ENCODE results near the gene HIVEP2.

The HIVEP2 gene

GRCh38 chr6:142900227-142900971 lies 44.6 kb downstream of the HIVEP2 start:
- no peak overlapping the region for H3K9ac ChIP-seq (ENCODE audit: low read depth, low read length)
- H3K27me3 ChIP-seq (ENCODE audit: insufficient read depth, low read length): no peaks in the 10 kb centered on the region
- H3K4me1 ChIP-seq (ENCODE audit: insufficient read depth, low read length): peaks cover 3% of the 10 kb centered on the region; the same call in 1 of the 2 replicates
- H3K4me3 ChIP-seq (ENCODE audit: low read length): no peak overlapping the region
- no peaks in the 10 kb centered on the region for H3K36me3 ChIP-seq (ENCODE audit: insufficient read depth, low read depth, low read length)
- no peaks in the 10 kb centered on the region for H3K9me3 ChIP-seq (ENCODE audit: insufficient read depth, low read depth, low read length)
- H3K27ac ChIP-seq (ENCODE audit: low read length): no peak overlapping the region

DNA sequence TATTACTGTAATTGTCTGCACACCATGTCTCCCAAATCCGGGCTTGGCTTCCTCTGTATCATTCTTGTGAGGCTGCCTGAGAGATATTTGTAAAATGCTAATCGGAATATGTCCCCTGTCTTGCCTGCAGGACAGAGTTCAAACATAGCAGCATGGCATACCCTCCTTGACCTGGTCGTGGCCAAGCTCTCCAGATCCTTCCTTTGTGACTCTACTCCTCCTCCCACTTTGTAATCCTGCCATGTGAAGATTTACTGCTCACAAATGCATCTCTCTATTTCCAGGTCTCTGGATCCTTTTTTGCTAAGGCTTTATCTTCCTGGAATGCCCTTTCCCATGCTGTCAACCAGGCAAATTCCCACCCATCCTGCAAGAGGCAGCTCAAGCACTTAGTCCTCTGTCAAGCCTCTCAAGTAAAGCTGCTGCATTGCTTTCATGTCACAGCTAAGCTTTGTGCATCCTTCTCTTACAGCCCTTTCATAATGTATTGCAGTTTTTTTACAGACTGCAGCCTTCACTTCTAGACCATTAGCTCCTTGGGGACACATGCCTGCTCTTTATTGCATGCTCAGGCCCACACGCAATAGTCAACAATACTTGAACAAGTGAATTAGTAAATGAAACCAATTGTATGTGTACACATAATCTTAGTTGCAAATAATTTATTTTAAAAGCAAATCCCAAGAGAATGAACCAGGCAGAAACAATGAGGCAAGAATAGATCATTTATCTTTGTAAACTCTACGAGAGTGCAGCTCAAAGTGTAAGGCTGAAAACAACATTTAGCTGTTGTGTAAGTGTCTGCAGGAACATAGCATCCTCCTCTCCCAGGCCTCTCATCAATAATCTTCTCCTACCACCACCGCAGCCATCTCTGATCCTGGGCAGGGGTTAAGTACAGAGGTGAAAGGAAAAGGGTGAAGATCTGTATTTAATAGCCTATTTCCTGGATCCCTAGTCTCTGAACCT lies 45.8 kb downstream of the HIVEP2 start:
- Histone ChIP-seq H3K4me3 (ENCODE audit: low read length) (no peak overlapping the region), H3K27me3 (ENCODE audit: insufficient read depth, low read length) (no peaks in the 10 kb centered on the region), H3K27ac (ENCODE audit: low read length) (no peak overlapping the region), H3K9me3 (ENCODE audit: insufficient read depth, low read depth, low read length) (no peaks in the 10 kb centered on the region), H3K9ac (ENCODE audit: low read depth, low read length) (no peak overlapping the region), H3K4me1 (ENCODE audit: insufficient read depth, low read length) (peaks cover 3% of the 10 kb centered on the region; the same call in 1 of the 2 replicates), H3K36me3 (ENCODE audit: insufficient read depth, low read depth, low read length) (no peaks in the 10 kb centered on the region)

GRCh38 chr6:142897659-142898058 lies 47.3 kb downstream of the HIVEP2 start:
- H3K36me3 ChIP-seq (ENCODE audit: insufficient read depth, low read depth, low read length): no peaks in the 10 kb centered on the region

DNA sequence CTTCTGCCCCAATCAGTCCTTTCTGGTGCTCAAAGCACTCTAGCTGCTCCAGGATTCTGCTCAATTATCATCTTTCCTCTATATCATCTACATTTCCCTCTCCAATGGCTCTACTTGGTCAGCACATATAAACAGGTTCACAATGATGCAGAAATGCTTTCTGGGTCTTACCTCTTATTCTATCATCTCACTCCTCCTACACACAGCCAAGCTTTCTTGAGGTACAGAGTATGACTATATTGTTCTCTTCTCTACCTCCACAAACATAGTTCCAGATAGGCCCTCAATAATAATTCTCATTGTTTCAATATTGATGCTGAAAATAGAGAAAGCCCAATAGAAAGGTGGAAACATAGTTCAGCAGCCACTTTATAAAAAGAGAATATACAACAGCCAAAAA lies 48.2 kb downstream of the HIVEP2 start:
- H3K36me3 ChIP-seq (ENCODE audit: insufficient read depth, low read depth, low read length): no peaks in the 10 kb centered on the region
- H3K27ac ChIP-seq (ENCODE audit: low read length): no peak overlapping the region
- no peak overlapping the region for H3K4me3 ChIP-seq (ENCODE audit: low read length)
- no peak overlapping the region for H3K9ac ChIP-seq (ENCODE audit: low read depth, low read length)
- H3K4me1 ChIP-seq (ENCODE audit: insufficient read depth, low read length): 0 out of 2 replicates have a peak, but pooled peaks cover 3% of the 10 kb centered on the region
- no peaks in the 10 kb centered on the region for H3K27me3 ChIP-seq (ENCODE audit: insufficient read depth, low read length)
- no peaks in the 10 kb centered on the region for H3K9me3 ChIP-seq (ENCODE audit: insufficient read depth, low read depth, low read length)

More at GRCh38 chr6:142897659-142898058, 47.3 kb downstream of the HIVEP2 start:
- H3K4me3 ChIP-seq (ENCODE audit: low read length): no peak overlapping the region
- no peaks in the 10 kb centered on the region for H3K9me3 ChIP-seq (ENCODE audit: insufficient read depth, low read depth, low read length)
- H3K9ac ChIP-seq (ENCODE audit: low read depth, low read length): no peak overlapping the region
- H3K27ac ChIP-seq (ENCODE audit: low read length): no peak overlapping the region
- H3K4me1 ChIP-seq (ENCODE audit: insufficient read depth, low read length): peaks cover 3% of the 10 kb centered on the region; the same call in 1 of the 2 replicates
- H3K27me3 ChIP-seq (ENCODE audit: insufficient read depth, low read length): no peaks in the 10 kb centered on the region

DNA sequence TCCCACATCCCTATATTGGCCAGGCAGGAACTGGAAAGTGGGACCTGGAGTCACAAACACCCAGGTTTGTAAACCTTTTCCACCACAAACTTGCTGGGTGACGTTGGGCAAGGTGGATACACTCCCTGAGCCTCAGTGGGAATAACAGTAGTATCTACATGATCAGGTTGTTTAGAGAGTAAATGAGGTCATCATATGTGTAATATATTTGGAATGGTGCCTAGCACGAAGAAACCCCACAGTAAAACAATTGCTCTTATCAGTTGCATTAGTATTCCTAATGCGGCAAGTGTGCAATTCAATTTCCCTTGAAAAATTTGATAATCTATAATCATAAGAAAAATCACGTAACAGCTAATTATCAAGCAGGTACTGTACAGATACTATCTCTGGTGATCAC lies 51.9 kb downstream of the HIVEP2 start:
- Histone ChIP-seq H3K27me3 (ENCODE audit: insufficient read depth, low read length) (no peaks in the 10 kb centered on the region), H3K9me3 (ENCODE audit: insufficient read depth, low read depth, low read length) (no peaks in the 10 kb centered on the region), H3K9ac (ENCODE audit: low read depth, low read length) (no peak overlapping the region), H3K4me3 (ENCODE audit: low read length) (no peak overlapping the region), H3K27ac (ENCODE audit: low read length) (no peak overlapping the region), H3K36me3 (ENCODE audit: insufficient read depth, low read depth, low read length) (no peaks in the 10 kb centered on the region), H3K4me1 (ENCODE audit: insufficient read depth, low read length) (no peaks in the 10 kb centered on the region)

DNA sequence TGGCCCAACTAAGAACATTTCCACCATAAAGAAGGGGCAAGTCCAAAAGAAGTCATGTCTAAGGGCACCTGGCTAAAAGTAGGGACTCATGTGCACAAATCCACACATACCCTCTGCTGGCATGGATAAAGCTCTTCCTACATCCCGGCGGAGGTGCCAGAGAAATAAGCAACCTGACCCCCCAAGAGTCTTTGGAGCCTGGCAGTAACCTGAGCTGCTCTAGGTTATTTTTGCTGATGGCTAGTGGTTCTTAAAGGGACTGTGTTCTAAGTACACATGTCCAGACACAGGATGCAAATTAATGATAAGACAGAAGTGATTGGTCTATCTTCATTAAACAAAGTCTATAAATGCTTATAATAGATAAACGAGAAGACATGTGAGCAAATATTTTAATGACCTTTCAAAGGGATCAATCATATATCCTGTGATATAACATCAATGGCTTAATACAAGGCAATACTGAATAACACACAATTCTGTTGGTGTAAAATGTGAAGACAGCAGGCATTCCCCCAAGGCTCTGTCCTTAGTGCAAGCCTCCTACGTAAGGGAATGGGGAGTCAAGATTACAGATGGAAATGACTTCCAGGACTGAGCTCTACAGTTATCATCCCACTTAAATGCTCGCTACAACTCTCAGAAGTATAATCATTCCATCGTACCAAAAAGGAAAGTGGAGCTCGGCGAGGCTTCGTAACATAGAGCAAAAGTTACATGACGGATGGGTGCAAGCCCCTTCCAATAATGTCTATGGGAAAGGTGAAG lies 52.5 kb downstream of the HIVEP2 start:
- Histone ChIP-seq H3K27me3 (ENCODE audit: insufficient read depth, low read length) (no peaks in the 10 kb centered on the region), H3K9me3 (ENCODE audit: insufficient read depth, low read depth, low read length) (no peaks in the 10 kb centered on the region), H3K27ac (ENCODE audit: low read length) (no peak overlapping the region), H3K36me3 (ENCODE audit: insufficient read depth, low read depth, low read length) (no peaks in the 10 kb centered on the region), H3K9ac (ENCODE audit: low read depth, low read length) (no peak overlapping the region), H3K4me3 (ENCODE audit: low read length) (no peak overlapping the region), H3K4me1 (ENCODE audit: insufficient read depth, low read length) (no peaks in the 10 kb centered on the region)

- H3K27ac ChIP-seq (ENCODE audit: low read length): no peak overlapping the region
- no peaks in the 10 kb centered on the region for H3K27me3 ChIP-seq (ENCODE audit: insufficient read depth, low read length)
- no peak overlapping the region for H3K9ac ChIP-seq (ENCODE audit: low read depth, low read length)
- no peaks in the 10 kb centered on the region for H3K9me3 ChIP-seq (ENCODE audit: insufficient read depth, low read depth, low read length)
- no peaks in the 10 kb centered on the region for H3K4me1 ChIP-seq (ENCODE audit: insufficient read depth, low read length)
- H3K36me3 ChIP-seq (ENCODE audit: insufficient read depth, low read depth, low read length): no peaks in the 10 kb centered on the region
- no peak overlapping the region for H3K4me3 ChIP-seq (ENCODE audit: low read length)
Observed at GRCh38 chr6:142891454-142891853, 53.5 kb downstream of the HIVEP2 start.

DNA sequence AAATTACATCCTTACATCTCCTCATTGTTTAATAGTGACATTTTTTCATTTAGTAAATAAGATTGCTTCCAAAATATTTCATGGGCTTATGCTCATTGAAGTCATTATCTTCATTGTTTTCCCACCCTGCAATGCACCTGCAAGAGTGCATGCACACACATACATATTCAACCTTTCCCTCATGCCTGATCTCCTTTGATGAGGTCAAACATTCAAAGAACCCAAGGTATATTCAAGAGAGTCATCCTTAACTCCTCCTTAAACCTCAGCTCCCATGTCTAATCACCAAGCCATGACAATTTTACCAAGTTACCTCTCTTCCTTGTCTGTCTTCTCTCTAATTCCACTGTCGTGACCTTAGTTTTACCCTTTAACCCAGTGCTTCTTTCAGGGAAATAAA lies 56.5 kb downstream of the HIVEP2 start:
- H3K4me1 ChIP-seq (ENCODE audit: insufficient read depth, low read length): peaks cover 20% of the 10 kb centered on the region
- H3K27ac ChIP-seq (ENCODE audit: low read length): no peak overlapping the region

GRCh38 chr6:142887517-142887916 lies 57.5 kb downstream of the HIVEP2 start:
- H3K4me3 ChIP-seq (ENCODE audit: low read length): no peak overlapping the region
- H3K9ac ChIP-seq (ENCODE audit: low read depth, low read length): no peak overlapping the region
- no peaks in the 10 kb centered on the region for H3K27me3 ChIP-seq (ENCODE audit: insufficient read depth, low read length)
- H3K27ac ChIP-seq (ENCODE audit: low read length): no peak overlapping the region
- no peaks in the 10 kb centered on the region for H3K36me3 ChIP-seq (ENCODE audit: insufficient read depth, low read depth, low read length)
- peaks cover 29% of the 10 kb centered on the region for H3K4me1 ChIP-seq (ENCODE audit: insufficient read depth, low read length)
- no peaks in the 10 kb centered on the region for H3K9me3 ChIP-seq (ENCODE audit: insufficient read depth, low read depth, low read length)

More for the DNA sequence above, 56.5 kb downstream of the HIVEP2 start:
- Histone ChIP-seq H3K4me3 (ENCODE audit: low read length) (no peak overlapping the region), H3K9me3 (ENCODE audit: insufficient read depth, low read depth, low read length) (no peaks in the 10 kb centered on the region), H3K9ac (ENCODE audit: low read depth, low read length) (no peak overlapping the region), H3K27me3 (ENCODE audit: insufficient read depth, low read length) (no peaks in the 10 kb centered on the region), H3K36me3 (ENCODE audit: insufficient read depth, low read depth, low read length) (no peaks in the 10 kb centered on the region)

GRCh38 chr6:142886431-142887170 lies 58.4 kb downstream of the HIVEP2 start:
- Histone ChIP-seq H3K27me3 (ENCODE audit: insufficient read depth, low read length) (no peaks in the 10 kb centered on the region), H3K9ac (ENCODE audit: low read depth, low read length) (no peak overlapping the region), H3K9me3 (ENCODE audit: insufficient read depth, low read depth, low read length) (no peaks in the 10 kb centered on the region), H3K36me3 (ENCODE audit: insufficient read depth, low read depth, low read length) (no peaks in the 10 kb centered on the region), H3K4me3 (ENCODE audit: low read length) (no peak overlapping the region), H3K27ac (ENCODE audit: low read length) (no peak overlapping the region), H3K4me1 (ENCODE audit: insufficient read depth, low read length) (peaks cover 29% of the 10 kb centered on the region)

All from iPS-20b (cell line).